Stimulated activated effector memory CD8-positive, alpha-beta T cell treated with anti-CD3 and anti-CD28 coated beads, Interleukin-12 subunit alpha, Interleukin-12 subunit beta, amount 100 ng/mL, for 72 hours (primary cell): ENCODE data around the gene MFAP2.
A peak's percentile ranks its signal among the peaks of the same experiment; 100 is the strongest.

Experiments
- ATAC-seq: fragments of 150-1000 bp; cut with Tn5 transposase; 2 replicates; pipeline ENCODE4 v1.10.0; 2021
- DNase-seq, 2 donors: peaks; one replicate each; pipeline ENCODE4 v3.0.0; 2021 to 2022; ENCODE audit warnings: low spot score in 2 of 2
- H3K27ac Mint-ChIP-seq: one replicate; pipeline ENCODE4 v1.8.0; 2022; ENCODE audit warnings: mild to moderate bottlenecking, mixed read lengths
- H3K36me3 Mint-ChIP-seq: one replicate; pipeline ENCODE4 v1.8.0; 2022; ENCODE audit warnings: mild to moderate bottlenecking, mixed read lengths
- H3K4me1 Mint-ChIP-seq: one replicate; pipeline ENCODE4 v1.8.0; 2022; ENCODE audit warnings: mixed read lengths
- H3K4me3 Mint-ChIP-seq: one replicate; pipeline ENCODE4 v1.8.0; 2022; ENCODE audit warnings: mild to moderate bottlenecking, mixed read lengths
- H3K9me3 Mint-ChIP-seq: one replicate; pipeline ENCODE4 v1.8.0; 2022; ENCODE audit warnings: mixed read lengths

Gene MFAP2

DNA sequence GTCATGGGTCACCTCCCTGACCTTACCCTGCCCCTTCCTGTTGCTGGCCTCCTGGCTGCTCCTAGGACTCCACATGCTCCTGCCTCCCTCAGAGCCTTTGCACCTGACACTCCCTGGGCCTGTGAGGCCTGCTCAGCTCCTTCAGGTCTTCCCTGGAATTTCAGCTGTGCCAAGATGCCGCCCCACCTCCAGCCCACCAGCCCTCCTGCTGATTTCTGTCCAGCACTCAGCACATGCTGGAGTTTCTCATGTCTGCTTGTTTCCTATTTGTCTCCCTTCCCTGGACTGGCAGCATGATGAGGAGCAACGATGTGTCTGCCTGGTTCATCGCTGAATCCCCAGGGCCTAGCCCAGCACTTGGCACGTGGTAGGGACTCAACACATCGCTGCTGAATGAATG lies 3.0 kb downstream of the MFAP2 start:
- Mint-ChIP-seq H3K36me3 (no peaks in the 10 kb centered on the region), H3K4me1 (peaks cover 18% of the 10 kb centered on the region), H3K27ac (no peak overlapping the region), H3K4me3 (no peak overlapping the region), H3K9me3 (no peaks in the 10 kb centered on the region)
- ATAC-seq (no peak), DNase-seq (no peak)

DNA sequence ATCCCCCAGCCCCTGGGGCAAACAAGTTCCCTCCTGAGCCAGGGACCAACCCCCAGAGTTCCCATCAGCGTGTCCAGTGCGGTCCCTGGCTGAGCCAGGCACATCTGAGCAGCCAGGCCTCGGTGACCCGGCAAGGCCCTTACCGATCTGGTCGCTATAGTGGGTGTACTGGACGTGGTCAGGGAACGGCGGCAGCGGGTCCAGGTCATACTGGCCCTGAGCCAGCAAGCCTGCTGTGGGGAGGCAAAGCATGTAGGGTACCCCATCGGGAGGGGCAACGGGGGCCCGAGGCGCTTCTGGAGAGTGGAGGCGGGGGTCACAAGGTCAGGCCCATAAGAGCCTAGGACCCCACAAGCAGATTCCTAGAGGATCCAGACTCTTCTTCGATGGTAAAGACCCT lies 3.5 kb downstream of the MFAP2 start:
- Mint-ChIP-seq H3K9me3 (no peaks in the 10 kb centered on the region), H3K27ac (no peak overlapping the region), H3K4me3 (no peak overlapping the region), H3K4me1 (peaks cover 18% of the 10 kb centered on the region), H3K36me3 (no peaks in the 10 kb centered on the region)
- ATAC-seq: no peak
- no peak for DNase-seq

DNA sequence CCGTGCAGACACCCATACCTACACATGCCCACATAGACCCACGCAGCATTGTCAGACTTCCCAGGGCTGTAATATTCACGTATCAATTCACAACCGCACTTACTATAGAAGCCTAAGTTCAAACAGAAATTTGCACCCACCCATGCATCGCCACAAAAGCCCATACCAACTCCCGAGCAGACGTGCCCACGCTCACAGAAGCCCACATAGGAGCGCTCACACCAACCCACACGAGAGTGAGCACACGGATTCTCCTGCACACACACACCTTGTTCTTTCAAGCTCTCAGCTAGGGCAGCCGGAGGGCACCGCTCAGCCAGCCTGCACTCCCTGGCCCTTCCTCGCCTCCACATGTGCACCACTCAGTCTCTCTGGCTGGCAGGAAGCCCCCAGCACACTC lies 4.6 kb downstream of the MFAP2 start:
- no peak for ATAC-seq
- no peaks in the 10 kb centered on the region for H3K36me3 Mint-ChIP-seq
- peak overlapping the region; percentile 81 for H3K27ac Mint-ChIP-seq
- no peaks in the 10 kb centered on the region for H3K9me3 Mint-ChIP-seq
- no peak overlapping the region for H3K4me3 Mint-ChIP-seq
- peaks cover 10% of the 10 kb centered on the region for H3K4me1 Mint-ChIP-seq
- no peak for DNase-seq

DNA sequence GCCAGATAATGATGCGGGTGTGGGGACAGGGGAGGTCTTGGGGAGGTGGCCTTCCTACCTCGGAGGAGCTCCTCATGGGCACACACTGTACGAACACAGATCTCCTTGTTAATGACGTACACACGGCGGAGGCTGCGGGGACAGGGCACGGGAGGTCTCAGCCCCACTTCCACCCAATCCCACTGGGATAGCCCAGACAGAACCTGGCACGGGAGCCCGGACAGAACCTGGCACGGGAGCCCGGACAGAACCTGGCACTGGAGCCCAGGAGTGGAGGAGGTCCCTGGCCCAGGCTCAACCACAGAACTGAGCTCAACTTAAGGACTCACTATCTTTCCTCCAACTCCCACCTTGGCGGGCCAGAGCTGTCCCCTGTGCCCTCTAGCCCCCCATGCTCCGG lies 5.2 kb downstream of the MFAP2 start:
- no peak overlapping the region for H3K27ac Mint-ChIP-seq

DNA sequence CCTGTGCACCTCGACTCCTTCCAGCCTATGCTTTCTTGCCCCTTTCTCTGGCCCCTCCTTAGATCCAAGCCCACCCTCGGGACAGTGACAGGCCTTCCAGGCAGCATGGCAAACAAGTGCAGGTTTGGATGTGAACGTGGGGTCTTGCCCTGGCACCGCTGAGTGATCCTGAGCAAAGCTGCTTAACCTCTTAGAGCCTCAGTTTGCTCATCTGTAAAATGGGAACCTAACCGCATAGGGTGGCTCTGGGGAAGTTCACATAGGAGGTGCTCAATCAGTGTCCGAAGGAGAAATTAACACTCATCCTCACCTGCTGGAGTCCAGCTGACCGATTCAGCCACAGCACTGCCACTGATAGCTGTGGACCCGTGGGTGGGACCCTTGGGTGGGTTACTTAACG lies 7.2 kb downstream of the MFAP2 start:
- no peak for ATAC-seq
- Mint-ChIP-seq H3K9me3 (no peaks in the 10 kb centered on the region), H3K4me3 (no peak overlapping the region), H3K4me1 (peaks cover 7% of the 10 kb centered on the region), H3K36me3 (no peaks in the 10 kb centered on the region), H3K27ac (no peak overlapping the region)
- DNase-seq: no peak

More for the DNA sequence above, 5.2 kb downstream of the MFAP2 start:
- H3K36me3 Mint-ChIP-seq: no peaks in the 10 kb centered on the region
- no peak for ATAC-seq
- no peaks in the 10 kb centered on the region for H3K9me3 Mint-ChIP-seq
- no peak for DNase-seq
- no peak overlapping the region for H3K4me3 Mint-ChIP-seq
- peaks cover 7% of the 10 kb centered on the region for H3K4me1 Mint-ChIP-seq

DNA sequence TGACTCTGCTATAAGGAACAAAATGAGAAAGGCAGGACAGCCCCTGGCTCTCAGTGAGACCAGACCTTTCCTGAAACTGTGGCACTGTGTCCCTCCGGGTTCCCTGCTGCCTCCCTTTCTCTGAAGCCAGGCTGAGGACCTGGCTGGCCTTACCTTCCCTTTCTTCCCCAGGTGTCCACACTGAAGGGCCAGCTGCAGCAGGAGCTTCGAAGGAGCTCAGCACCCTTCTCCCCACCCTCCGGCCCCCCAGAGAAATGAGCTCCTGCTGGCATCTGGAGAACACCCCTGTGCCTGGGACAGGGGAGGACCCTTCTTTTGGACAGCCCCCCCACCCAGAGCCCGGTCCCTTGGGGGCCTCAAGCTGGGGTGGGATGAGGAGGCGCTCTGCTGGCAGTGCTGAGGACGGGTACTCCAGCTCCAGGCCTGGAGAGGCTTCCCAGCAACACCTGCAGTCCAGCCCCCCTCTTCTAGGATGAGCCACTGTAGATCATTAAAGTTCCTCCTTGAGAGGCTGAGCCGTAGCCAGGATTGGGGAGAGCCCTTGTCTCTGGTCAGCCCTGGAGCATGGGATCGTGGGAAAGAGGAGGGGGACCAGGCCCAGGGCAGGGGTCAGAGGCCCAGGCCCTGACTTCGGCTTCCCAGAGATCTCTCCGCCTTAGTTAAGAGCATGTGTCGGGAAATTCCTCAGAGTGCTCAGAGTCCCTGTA lies 8.1 kb downstream of the MFAP2 start:
- Mint-ChIP-seq H3K9me3 (no peaks in the 10 kb centered on the region), H3K27ac (no peak overlapping the region), H3K4me3 (no peak overlapping the region), H3K36me3 (no peaks in the 10 kb centered on the region), H3K4me1 (peaks cover 7% of the 10 kb centered on the region)
- no peak for ATAC-seq
- no peak for DNase-seq

DNA sequence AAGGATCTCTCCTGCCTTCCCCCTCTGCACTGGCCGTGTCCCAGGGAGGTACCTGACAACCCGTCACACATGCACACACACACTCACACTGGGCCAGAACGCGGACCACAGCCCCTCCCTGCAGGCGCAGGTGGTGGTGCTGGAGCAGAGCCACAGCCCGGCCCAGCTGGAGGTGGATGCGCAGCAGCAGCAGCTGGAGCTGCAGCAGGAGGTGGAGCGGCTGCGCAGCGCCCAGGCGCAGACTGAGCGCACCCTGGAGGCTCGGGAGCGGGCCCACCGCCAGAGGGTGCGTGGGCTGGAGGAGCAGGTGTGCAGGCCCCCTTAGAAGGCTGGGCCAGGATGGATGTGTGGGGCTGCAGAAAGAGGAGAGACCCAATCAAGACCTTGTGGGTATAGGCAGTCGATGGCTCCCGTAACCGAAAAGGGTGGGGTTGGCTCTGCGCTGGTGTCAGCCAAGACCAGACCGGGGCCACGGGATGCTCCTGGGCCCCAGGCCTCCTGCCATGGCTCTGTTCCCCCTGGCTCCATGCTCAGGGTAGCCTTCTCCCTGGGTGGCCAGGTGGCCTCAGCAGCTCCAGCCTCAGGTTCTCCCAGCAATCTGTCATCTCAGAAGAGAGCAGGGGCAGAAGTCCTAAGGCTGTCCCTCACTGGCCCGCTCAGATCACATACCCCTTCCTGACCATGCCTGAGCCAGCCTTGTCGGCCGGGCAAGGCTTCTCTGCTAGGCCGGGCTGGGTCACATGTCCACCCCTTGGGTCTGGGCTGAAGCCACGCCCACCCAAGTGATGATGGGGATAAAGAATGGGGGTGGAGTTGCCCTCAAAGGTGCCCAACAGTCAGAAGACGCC lies 8.9 kb downstream of the MFAP2 start:
- Mint-ChIP-seq H3K4me1 (peaks cover 7% of the 10 kb centered on the region), H3K27ac (no peak overlapping the region), H3K4me3 (no peak overlapping the region), H3K36me3 (no peaks in the 10 kb centered on the region), H3K9me3 (no peaks in the 10 kb centered on the region)
- ATAC-seq (no peak), DNase-seq (no peak)

DNA sequence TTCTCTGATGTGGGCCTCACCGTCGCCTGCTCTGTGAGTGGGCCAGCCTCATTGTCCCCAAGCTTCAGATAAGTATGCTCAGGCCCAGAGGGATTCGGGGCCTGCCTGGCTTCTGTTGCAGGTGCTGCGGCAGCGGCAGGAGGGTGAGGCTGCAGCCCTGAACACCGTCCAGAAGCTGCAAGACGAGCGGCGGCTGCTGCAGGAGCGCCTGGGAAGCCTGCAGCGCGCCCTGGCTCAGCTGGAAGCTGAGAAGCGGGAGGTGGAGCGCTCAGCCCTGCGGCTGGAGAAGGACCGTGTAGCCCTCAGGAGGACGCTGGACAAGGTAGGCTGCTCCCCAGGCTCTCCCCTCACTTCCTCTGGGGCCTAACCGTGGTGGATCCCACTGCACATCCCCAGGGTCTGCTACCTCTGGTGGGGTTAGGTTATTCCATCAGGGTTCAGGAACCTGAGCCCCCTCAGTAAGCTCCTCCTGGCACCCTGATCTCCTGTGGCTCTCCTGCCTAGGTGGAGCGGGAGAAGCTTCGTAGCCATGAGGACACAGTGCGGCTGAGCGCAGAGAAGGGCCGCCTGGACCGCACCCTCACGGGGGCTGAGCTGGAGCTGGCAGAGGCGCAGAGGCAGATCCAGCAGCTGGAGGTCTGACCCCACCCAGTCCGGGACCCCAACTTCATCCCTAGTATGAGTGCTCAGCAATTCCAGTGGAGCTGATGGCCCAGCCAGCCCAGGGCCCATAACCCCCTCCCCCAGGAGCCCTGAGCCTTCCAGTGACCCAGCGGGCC lies 10.1 kb downstream of the MFAP2 start:
- Mint-ChIP-seq H3K4me1 (peaks cover 6% of the 10 kb centered on the region), H3K36me3 (peaks cover 2% of the 10 kb centered on the region), H3K27ac (no peak overlapping the region), H3K9me3 (no peaks in the 10 kb centered on the region), H3K4me3 (no peak overlapping the region)
- no peak for DNase-seq
- no peak for ATAC-seq

DNA sequence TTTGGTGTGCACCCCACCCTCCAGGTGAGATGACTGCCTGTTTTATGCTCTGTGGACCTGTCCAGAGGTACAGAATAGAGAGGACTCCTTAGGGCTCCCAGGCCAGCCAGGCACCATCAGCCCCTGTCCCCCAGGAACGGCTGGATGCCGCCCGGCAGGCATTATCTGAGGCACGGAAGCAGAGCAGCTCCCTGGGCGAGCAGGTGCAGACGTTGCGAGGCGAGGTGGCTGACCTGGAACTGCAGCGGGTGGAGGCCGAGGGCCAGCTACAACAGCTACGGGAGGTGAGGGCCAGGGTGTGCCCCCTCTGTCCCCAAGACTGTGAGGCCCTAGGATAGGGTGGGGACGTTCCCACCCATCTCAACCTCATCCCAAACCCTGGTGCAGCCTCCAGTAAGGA lies 10.8 kb downstream of the MFAP2 start:
- no peak overlapping the region for H3K4me3 Mint-ChIP-seq
- DNase-seq (no peak), ATAC-seq (no peak)
- H3K36me3 Mint-ChIP-seq: peaks cover 8% of the 10 kb centered on the region
- H3K4me1 Mint-ChIP-seq: peaks cover 12% of the 10 kb centered on the region
- no peak overlapping the region for H3K27ac Mint-ChIP-seq
- no peaks in the 10 kb centered on the region for H3K9me3 Mint-ChIP-seq

DNA sequence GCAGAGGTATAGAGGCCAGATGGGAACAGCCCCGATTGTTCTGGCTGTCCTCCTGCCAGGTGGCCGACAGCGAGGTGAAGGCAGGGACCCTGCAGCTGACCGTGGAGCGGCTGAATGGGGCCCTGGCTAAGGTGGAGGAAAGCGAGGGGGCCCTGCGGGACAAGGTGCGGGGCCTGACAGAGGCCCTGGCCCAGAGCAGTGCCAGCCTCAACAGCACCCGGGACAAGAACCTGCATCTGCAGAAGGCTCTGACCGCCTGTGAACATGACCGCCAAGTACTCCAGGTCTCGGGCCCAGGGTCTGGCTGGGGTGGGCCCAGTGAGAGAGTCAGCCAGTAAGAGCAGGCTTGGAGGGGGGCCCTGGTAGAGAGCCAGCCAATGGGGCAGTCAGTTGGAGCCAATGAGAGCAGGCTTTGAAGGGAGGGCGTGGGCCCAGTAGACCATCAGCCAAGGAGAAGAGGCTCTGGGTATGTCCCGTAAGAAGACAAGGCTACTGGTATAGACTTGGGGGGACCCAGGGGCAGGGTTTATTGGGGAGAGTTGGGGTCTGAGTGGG lies 11.3 kb downstream of the MFAP2 start:
- Mint-ChIP-seq H3K36me3 (peaks cover 13% of the 10 kb centered on the region), H3K9me3 (no peaks in the 10 kb centered on the region), H3K4me1 (peaks cover 12% of the 10 kb centered on the region), H3K4me3 (no peak overlapping the region), H3K27ac (peak overlapping the region; percentile 82)
- no peak for DNase-seq
- no peak for ATAC-seq

DNA sequence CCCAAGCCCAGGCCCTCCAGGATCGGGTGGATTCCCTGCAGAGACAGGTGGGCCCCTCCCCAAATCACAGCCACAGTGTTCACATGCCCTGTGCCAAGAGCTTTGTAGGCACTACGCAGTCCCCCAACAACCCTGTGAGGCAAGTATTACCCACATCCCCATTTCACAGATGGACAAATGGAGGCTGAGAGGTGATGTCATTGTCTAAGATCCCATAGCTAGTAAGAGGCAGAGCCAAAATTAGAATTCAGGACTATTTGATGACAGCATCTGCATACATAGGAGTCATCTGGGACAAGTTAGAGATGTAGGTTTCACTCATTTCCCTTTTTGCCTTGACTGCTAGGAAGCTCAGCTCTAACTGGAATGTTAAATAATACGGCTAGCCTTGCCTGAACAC lies 12.0 kb downstream of the MFAP2 start:
- Mint-ChIP-seq H3K36me3 (peaks cover 20% of the 10 kb centered on the region), H3K27ac (peak overlapping the region; percentile 82), H3K9me3 (no peaks in the 10 kb centered on the region), H3K4me1 (peaks cover 12% of the 10 kb centered on the region), H3K4me3 (no peak overlapping the region)
- ATAC-seq (no peak), DNase-seq (no peak)

DNA sequence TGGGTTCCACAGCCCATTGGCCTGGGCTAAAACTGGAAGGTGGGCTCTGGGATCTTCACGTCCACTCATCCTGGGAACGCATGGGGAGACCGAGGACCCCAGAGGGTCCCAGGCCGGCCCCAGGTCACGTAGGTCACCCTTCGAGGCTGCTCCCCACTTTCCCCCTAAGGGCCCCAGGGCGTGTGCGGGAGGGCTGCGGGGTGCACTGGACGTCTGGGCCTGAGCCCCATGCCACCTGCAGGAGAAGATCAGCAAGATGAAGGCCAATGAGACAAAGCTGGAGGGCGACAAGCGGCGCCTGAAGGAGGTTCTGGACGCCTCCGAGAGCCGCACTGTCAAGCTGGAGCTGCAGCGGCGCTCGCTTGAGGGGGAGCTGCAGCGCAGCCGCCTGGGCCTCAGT lies 12.5 kb downstream of the MFAP2 start:
- ATAC-seq: no peak
- peaks cover 20% of the 10 kb centered on the region for H3K36me3 Mint-ChIP-seq

DNA sequence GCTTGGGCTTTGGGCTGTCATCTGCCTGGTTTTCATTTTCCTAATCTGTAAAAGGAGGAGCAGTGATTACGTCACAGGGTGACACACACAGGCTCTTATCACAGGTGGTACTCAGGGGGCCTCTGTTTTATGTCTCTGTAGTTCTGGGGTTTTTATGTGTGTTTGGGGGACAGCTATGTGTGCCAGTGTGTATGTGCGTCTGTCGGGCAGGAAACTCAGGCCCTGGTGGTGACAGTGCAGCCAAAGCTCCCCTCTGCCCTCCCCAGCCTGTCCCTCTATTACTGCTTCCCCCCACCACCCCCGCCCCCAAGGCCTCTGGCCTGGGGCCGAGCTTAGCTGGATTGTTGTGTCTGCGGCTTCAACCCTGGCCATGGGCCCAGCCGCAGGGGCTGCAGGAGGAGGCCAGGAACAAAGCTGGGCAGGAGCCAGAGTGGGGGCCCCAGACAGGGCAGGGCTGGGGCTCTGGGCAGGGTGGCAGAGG lies 13.3 kb downstream of the MFAP2 start:
- Mint-ChIP-seq H3K27ac (peak overlapping the region; percentile 83), H3K4me1 (peaks cover 12% of the 10 kb centered on the region), H3K4me3 (no peak overlapping the region), H3K36me3 (peaks cover 20% of the 10 kb centered on the region), H3K9me3 (no peaks in the 10 kb centered on the region)
- ATAC-seq (no peak), DNase-seq (no peak)

More for the DNA sequence above, 12.5 kb downstream of the MFAP2 start:
- Mint-ChIP-seq H3K27ac (no peak overlapping the region), H3K4me3 (no peak overlapping the region), H3K9me3 (no peaks in the 10 kb centered on the region), H3K4me1 (peaks cover 12% of the 10 kb centered on the region)
- DNase-seq: no peak

DNA sequence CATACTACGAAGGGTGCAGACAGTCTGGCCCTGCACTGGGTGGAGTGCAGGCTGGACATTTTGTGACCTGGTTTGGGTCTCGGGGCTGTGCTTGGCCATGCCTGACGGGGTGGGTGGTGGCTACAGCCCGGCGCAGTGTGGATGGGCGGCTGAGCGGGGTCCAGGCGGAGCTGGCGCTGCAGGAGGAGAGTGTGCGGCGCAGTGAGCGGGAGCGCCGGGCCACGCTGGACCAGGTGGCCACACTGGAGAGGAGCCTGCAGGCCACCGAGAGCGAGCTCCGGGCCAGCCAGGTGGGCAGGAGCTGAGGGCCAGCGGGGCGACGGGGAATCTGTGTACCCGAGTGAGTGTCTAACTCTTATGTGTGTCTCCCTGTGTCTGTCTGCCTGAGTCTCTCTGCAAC lies 14.1 kb downstream of the MFAP2 start:
- DNase-seq (no peak), ATAC-seq (no peak)
- Mint-ChIP-seq H3K36me3 (peaks cover 20% of the 10 kb centered on the region), H3K4me1 (peaks cover 18% of the 10 kb centered on the region), H3K9me3 (no peaks in the 10 kb centered on the region), H3K27ac (no peak overlapping the region), H3K4me3 (no peak overlapping the region)

DNA sequence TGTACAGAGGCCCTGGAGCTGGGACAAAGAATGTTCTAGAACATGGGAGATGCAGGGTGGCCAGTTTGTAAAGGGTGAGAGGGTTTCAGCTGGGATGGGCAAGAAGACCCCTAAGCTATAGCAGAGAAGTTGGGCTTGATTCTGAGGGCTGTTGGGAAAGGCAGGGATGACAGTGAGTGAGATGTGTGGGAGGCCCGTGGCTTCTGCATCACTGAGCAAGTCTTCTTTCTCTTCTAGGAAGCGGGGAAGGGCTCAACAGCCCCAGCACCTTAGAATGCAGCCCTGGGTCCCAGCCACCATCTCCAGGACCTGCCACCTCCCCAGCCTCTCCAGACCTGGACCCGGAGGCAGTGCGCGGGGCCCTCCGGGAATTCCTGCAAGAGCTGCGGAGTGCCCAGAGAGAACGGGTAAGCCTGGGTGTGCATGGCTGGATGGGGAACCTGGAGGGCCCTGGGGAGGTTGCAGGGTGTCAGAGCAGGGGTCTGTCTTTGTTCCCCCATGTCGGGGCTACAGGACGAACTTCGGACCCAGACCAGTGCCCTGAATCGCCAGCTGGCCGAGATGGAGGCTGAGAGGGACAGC lies 14.8 kb downstream of the MFAP2 start:
- peak overlapping the region; percentile 87 for H3K27ac Mint-ChIP-seq
- no peak overlapping the region for H3K4me3 Mint-ChIP-seq
- H3K4me1 Mint-ChIP-seq: peaks cover 20% of the 10 kb centered on the region
- H3K9me3 Mint-ChIP-seq: no peaks in the 10 kb centered on the region
- DNase-seq (no peak), ATAC-seq (no peak)
- peaks cover 20% of the 10 kb centered on the region for H3K36me3 Mint-ChIP-seq
